Measurements from ENCODE around the gene BBOF1.
A peak's percentile ranks its signal among the peaks of the same experiment; 100 is the strongest.
"Not testable (repeated sequence)": the region's sequence is repeated elsewhere in the genome, so short reads cannot be mapped to it uniquely, and the experiment has no call there.

BBOF1 gene, protein sequence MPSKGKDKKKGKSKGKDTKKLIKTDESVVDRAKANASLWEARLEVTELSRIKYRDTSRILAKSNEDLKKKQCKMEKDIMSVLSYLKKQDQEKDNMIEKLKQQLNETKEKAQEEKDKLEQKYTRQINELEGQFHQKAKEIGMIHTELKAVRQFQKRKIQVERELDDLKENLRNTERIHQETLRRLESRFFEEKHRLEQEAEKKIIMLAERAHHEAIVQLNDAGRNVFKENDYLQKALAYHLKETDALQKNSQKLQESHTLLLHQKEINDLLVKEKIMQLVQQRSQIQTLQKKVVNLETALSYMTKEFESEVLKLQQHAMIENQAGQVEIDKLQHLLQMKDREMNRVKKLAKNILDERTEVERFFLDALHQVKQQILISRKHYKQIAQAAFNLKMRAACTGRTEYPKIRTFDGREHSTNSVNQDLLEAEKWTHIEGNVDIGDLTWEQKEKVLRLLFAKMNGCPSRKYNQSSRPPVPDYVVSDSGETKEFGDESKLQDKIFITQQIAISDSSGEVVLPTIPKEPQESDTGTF

GRCh38 chr14:74018586-74019407 lies at the start of gene BBOF1, which contains the start of gene ENTPD5:
TSS of gene BBOF1 (plus strand) at chr14:74019349. CDS start at chr14:74019479, 130 bp downstream.
TSS of gene ENTPD5 (minus strand) at chr14:74019288. CDS start at chr14:73988102, 31,186 bp downstream.
- DNase-seq (ENCODE audit: low spot score): peak; percentile 69

DNA sequence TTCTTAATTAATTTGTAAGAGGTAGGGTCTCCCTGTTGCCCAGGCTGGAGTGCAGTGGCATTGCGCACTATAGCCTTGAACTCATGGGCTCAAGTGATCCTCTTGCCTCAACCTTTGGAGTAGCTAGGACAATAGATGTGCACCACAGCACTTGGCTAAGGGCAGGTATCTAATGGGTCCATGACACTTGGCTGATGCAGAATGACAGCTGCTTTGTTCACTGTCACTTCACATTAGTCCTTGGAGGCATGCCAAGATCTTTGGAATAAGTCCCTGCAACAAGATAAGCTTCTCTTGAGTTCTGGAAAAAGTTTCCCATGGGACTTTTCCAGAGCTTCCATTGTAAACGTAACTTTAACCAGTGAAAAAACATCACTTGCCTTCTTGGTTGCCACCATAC lies 45.7 kb upstream of the BBOF1 start:
- DNase-seq (ENCODE audit: low spot score): no peak

- no peak for DNase-seq (ENCODE audit: low spot score)
Measured at GRCh38 chr14:73976125-73976524, 43.0 kb upstream of the BBOF1 start.

- no peak for DNase-seq (ENCODE audit: low spot score)
Measured at GRCh38 chr14:73977896-73978295, 41.3 kb upstream of the BBOF1 start.

DNA sequence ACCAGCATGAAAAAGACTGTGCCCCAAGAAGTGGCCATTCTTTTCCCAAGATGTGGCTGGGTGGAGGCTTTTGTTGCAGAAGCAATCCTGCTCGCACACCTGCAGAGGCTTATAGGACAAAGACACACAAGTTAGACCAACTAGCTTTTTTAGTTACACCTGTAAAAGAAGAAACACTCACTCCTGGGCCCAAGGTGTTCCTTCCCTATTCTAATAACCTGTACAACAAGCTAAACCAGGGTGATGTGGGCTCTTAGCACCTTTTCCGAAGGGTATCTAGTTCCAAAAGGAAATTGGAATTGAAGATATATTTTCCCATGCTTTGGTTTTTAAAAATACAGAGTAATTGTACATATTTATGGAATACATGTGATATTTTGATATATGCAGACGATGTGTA lies 31.1 kb upstream of the BBOF1 start:
- DNase-seq (ENCODE audit: low spot score): no peak

- not testable (repeated sequence) for DNase-seq (ENCODE audit: low spot score)
Measured at GRCh38 chr14:73988656-73989055, 30.5 kb upstream of the BBOF1 start.

DNA sequence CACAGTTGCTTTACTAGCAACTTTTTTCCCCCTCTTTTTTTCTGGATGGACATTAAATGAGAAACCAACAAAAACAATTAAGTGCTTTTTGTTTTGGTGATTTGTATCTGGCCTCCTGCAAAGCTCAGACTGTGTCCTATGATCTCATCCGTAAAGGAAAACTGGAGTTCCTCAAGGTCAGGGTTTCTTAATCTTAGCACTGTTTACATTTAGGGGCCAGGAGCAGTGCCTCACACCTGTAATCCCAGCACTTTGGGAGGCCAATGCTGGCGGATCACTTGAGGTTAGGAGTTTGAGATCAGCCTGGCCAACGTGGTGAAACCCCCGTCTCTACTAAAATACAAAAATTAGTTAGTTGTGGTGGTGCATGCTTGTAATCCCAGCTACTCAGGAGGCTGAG lies 28.1 kb upstream of the BBOF1 start:
- DNase-seq (ENCODE audit: low spot score): no peak

- DNase-seq (ENCODE audit: low spot score): not testable (repeated sequence)
Measured at GRCh38 chr14:73994926-73995325, 24.2 kb upstream of the BBOF1 start.

DNA sequence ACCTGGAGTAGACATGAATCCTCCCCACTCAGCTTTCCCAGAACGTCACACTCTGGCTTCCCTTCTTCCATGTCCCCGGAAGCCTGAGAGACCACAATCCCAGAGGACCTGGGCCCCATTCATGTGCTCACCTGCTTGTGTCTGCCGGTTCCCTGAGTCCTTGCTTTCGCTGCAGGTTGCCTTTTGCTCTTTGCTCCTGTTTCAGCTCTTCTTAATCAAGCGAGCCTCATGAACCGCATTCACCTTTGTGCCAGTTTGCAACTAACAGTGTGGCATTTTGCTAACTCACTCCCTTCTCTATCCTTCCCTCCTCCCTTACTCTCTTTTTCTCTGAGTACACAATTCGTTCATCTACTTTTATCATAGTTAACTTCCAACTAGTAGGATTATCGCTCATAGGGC lies 23.2 kb upstream of the BBOF1 start:
- DNase-seq (ENCODE audit: low spot score): no peak

DNA sequence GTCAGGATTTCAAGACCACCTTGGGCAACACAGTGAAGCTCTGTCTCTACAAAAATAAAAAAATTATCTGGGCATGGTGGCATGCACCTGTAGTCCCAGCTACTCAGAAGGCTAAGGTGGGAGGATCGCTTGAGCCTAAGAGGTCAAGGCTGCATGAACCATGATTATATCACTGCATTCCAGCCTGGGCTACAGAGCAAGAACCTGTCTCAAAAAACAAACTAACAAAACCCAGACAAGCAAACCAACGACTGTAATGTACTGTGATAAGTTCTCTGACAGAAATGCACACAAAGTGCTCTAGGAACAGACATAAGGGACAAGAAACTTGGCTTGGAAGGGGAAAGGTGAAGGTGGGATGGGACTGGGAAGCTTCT lies 22.4 kb upstream of the BBOF1 start:
- DNase-seq (ENCODE audit: low spot score): no peak

DNA sequence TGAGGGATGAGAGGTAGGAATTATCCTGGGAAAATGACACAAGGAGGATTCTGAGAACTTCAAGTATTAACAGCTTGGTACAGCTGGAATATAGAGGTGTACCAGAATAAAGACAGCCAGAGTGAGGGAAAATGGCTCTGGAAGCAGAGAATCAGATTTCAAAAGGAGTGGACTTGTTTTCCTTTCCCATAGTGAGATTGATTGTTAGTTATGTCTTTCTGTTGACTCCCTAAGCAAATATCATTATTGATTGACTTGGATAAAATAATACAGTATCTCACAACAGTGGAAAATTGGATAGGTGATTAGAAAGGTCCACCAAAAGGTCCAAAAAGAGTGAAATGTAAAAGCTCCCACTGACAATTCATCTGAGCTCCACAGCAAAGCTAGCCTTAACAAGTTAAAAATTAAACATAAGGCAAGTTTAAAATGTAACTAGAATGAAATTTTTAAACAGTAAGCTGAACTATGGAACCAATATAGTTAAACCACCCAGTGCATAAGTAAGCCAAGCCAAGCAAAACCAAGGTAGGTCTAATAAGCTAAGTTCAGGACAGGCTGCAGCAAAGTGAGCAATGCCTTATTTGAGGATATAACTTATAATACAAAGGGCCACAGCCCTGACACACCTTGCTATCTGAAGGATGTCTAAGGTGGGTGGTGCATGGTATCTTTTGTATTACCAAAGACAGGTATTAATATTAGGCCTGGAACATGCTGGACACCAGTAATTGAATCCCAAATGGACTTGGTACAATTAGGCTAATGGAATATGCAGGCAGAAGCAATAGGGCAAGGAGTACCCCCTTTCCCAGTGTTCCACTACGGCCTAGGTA lies 21.8 kb upstream of the BBOF1 start:
- DNase-seq (ENCODE audit: low spot score): no peak

- no peak for DNase-seq (ENCODE audit: low spot score)
Measured at GRCh38 chr14:73997944-73998447, 21.2 kb upstream of the BBOF1 start.

DNA sequence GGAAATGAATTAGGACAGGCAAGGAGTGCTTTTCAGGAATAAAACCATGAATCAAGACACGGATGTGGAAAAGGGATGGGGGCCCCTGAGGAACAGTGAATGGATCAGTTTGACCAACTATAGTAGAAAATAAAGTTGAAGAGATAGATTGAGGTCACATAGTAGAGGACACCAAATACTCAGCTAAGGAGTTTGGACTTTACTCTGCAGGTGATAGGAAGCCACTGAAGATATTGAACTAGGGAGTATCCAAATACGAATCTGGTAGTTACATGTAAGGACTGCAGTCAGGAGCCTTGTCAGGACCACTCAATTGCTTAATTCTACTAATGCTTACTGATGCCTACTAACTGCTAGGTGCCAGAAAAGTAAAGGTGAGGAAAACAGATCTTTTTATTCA lies 20.4 kb upstream of the BBOF1 start:
- DNase-seq (ENCODE audit: low spot score): no peak

DNA sequence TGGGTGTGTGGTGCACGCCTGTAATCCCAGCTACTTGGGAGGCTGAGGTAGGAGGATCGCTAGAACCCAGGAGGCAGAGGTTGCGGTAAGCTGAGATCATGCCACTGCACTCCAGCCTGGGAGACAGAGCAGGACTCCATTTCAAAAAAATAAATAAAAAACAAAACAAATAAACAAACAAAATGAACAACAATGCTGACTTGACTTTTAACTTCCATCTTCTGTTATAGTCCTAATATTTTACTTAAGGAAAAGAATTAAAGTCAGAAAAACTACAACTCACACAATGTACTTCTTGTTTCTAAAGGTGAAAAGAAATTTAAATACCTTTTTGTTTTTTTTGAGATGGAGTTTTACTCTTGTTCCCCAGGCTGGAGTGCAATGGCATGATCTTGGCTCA lies 13.5 kb upstream of the BBOF1 start:
- DNase-seq (ENCODE audit: low spot score): not testable (repeated sequence)

DNA sequence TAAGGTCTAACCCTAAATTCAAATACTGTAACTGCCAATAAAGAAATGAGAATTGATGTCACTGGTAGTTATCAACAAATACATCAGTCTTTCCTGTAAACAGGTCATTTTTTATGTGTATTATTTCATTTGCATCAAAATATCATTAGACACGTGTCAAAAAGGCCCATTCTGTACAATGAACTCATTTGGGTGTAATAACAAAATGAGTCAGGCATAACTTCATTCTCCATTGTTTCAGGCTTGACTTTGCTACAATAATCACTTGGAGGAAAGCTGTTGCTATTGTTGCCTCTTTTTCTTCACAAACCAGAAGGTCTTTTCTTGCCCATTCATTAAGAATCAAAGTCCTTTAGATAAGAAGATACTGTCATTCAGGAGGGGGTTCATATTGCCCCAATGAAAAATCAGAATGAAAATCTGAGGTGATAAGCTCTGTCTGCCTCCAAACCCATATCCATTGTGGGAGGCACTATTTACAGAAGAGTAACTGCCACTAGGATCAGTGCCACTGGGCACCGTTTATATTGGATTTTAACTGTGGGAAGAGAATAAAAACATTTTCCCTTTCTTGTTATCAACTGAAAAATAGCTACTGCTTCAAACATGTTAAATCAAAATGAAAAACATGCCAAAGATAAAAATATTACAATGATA lies 10.2 kb upstream of the BBOF1 start:
- DNase-seq (ENCODE audit: low spot score): no peak

- no peak for DNase-seq (ENCODE audit: low spot score)
Measured at GRCh38 chr14:74014299-74014698, 4.8 kb upstream of the BBOF1 start.

GRCh38 chr14:74015176-74015575 lies 4.0 kb upstream of the BBOF1 start:
- no peak for DNase-seq (ENCODE audit: low spot score)

GRCh38 chr14:74015963-74016362 lies 3.2 kb upstream of the BBOF1 start:
- no peak for DNase-seq (ENCODE audit: low spot score)

GRCh38 chr14:74018174-74018585 lies 969 bp upstream of the BBOF1 start:
- peak; percentile 24 for DNase-seq (ENCODE audit: low spot score)

DNA sequence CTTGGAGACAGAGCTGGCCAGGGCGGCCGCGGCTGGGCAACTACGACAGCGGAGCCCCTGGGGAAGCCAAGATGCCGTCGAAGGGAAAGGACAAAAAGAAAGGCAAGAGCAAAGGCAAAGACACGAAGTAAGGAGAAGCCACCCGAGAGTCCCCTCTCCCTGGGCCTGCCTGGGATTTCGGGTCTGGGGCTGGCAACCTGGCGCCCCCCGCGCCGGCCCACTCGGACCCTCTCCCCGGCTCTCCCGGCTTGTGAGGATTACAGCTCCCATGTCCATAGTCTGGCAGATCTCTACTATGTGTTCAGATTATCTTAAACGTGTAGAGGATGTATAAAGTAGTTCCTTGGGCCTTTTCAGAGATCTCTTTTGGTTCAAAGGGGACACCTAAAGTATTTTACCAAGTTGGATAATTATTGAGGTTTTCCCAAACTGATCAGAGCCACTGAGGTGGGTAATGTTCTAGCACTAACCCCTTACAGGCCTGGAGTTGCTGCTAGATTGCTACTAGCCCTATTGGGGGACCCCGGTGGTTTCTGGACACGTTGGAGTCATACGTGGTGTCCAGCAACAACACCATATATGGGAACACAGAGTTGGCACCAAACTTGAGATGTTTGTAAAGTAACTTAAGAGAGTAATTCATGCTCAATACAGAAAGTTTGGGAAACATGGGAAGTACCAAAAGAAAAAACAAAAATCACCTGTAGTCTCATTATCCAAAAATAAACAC lies 424 bp downstream of the BBOF1 start:
- no peak for DNase-seq (ENCODE audit: low spot score)

DNA sequence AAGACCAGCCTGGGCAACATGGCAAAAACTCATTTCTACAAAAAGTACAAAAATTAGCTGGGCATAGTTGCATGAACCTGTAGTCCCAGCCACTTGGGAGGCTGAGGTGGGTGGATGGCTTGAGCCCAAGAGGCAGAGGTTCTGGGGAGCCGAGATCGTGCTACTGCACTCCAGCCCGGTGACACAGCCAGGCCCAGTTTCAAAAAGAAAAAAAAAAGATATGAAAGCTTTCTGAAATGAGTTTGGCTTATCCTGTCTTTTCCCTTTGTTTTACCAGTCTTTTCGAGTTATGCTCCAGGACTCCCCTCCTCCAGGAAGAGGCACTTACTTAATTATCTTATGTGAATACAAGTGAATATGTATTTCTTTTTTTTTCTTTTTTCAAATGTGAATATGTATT lies 3.2 kb downstream of the BBOF1 start:
- no peak for DNase-seq (ENCODE audit: low spot score)
